B cell (primary cell): Measurements from ENCODE around the gene PTRH2.

Experiments used
- CTCF ChIP-seq: fragments of 200-600 bp; IDR thresholded peaks from one replicate; pipeline ENCODE4 v1.8.0; 2022; ENCODE audit warnings: antibody characterized with exemption, mild to moderate bottlenecking
- EZH2 ChIP-seq: IDR thresholded peaks from 2 replicates; pipeline ENCODE4 v1.6.1; 2012; ENCODE audit warnings: borderline replicate concordance, low read depth, mild to moderate bottlenecking, moderate library complexity, low read length; ENCODE audit not compliant: insufficient read depth, poor library complexity, severe bottlenecking

DNA sequence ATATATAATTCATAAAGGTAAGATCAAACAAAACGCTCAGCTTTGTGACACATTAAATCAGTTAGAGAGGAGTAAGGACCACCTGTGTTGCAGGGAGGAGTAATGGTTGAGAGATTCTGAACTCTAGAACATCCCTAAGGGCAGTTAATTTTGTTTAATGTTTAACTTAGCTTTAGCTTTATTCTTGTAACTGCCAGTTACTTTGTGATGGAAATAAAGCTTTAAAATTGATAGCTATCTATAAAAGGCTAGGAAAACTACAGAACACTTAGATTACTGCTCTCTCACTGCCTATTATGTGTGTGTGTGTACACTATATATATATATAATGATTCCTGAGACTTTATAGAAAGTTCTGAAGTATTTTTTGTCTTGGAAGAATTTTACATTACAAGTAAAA is 37.8 kb downstream of the PTRH2 start:
- no peak for TF ChIP-seq CTCF
- no peak for TF ChIP-seq EZH2
